Loucy (cell line): ENCODE results near the gene C10orf143.

Experiments used
- H2AFZ ChIP-seq: fragments of 200-600 bp; sonication (generic); 2 replicates; pipeline ENCODE4 v1.6.0; 2016; ENCODE audit warnings: antibody characterized with exemption, mild to moderate bottlenecking, low read length, moderate library complexity
- H3F3A ChIP-seq: fragments of 200-600 bp; 2 replicates; pipeline ENCODE4 v1.6.0; 2016; ENCODE audit warnings: antibody characterized with exemption, low read depth, mild to moderate bottlenecking
- H3K27me3 ChIP-seq: fragments of 200-600 bp; sonication (generic); 2 replicates; pipeline ENCODE4 v1.6.1; 2014; ENCODE audit warnings: low read length, mild to moderate bottlenecking; ENCODE audit not compliant: insufficient read depth, poor library complexity, severe bottlenecking
- H3K36me3 ChIP-seq: fragments of 200-600 bp; sonication (generic); 2 replicates; pipeline ENCODE4 v1.6.1; 2016; ENCODE audit warnings: low read length; ENCODE audit not compliant: insufficient read depth
- H3K4me1 ChIP-seq: fragments of 200-600 bp; sonication (generic); 2 replicates; pipeline ENCODE4 v1.5.1; 2014; ENCODE audit warnings: low read length, mild to moderate bottlenecking; ENCODE audit not compliant: insufficient read depth, poor library complexity, severe bottlenecking
- H3K4me2 ChIP-seq: fragments of 200-600 bp; sonication (generic); 2 replicates; pipeline ENCODE4 v1.6.0; 2014; ENCODE audit warnings: antibody characterized with exemption, low read length, low read depth, mild to moderate bottlenecking; ENCODE audit not compliant: poor library complexity, severe bottlenecking
- H3K4me3 ChIP-seq: fragments of 200-600 bp; sonication (generic); 2 replicates; pipeline ENCODE4 v1.5.1; 2014; ENCODE audit warnings: low read length, mild to moderate bottlenecking, mixed read lengths; ENCODE audit not compliant: poor library complexity, severe bottlenecking
- H3K79me2 ChIP-seq: fragments of 200-600 bp; sonication (generic); 2 replicates; pipeline ENCODE4 v1.6.1; 2014; ENCODE audit warnings: low read length; ENCODE audit not compliant: insufficient read depth
- H3K9ac ChIP-seq: fragments of 200-600 bp; sonication (generic); 2 replicates; pipeline ENCODE4 v1.6.0; 2014; ENCODE audit warnings: mild to moderate bottlenecking, low read depth, low read length, moderate library complexity; ENCODE audit not compliant: poor library complexity, severe bottlenecking
- H3K9me2 ChIP-seq: fragments of 200-600 bp; sonication (generic); replicated peaks from 2 replicates; pipeline ENCODE4 v1.6.1; 2016; ENCODE audit warnings: low read depth, low read length, mixed read lengths
- H3K9me3 ChIP-seq: fragments of 200-600 bp; sonication (generic); 2 replicates; pipeline ENCODE4 v1.6.1; 2014; ENCODE audit warnings: mild to moderate bottlenecking, antibody characterized with exemption, low read length, low read depth; ENCODE audit not compliant: insufficient read depth
- H4K20me1 ChIP-seq: fragments of 200-600 bp; sonication (generic); 2 replicates; pipeline ENCODE4 v1.6.0; 2014; ENCODE audit warnings: antibody characterized with exemption, low read length, mild to moderate bottlenecking; ENCODE audit not compliant: insufficient read depth, poor library complexity, severe bottlenecking
- CTCF ChIP-seq: fragments of 200-600 bp; sonication (generic); conservative IDR thresholded peaks from 2 replicates; pipeline ENCODE4 v1.5.1; 2014; ENCODE audit warnings: mild to moderate bottlenecking, antibody characterized with exemption, low read length
- EZH2phosphoT487 ChIP-seq: fragments of 200-600 bp; IDR thresholded peaks from 2 replicates; pipeline ENCODE4 v1.6.1; 2018; ENCODE audit warnings: antibody characterized with exemption, mild to moderate bottlenecking, moderate library complexity, borderline replicate concordance

Gene C10orf143

GRCh38 chr10:130128922-130129321, 18.3 kb upstream of the C10orf143 start:
- Histone ChIP-seq H2AFZ (no peak overlapping the region), H3K36me3 (no peaks in the 10 kb centered on the region), H3F3A (no peaks in the 10 kb centered on the region), H3K9ac (no peak overlapping the region), H3K4me3 (no peak overlapping the region), H3K79me2 (no peaks in the 10 kb centered on the region), H3K4me2 (no peak overlapping the region), H3K27me3 (no peaks in the 10 kb centered on the region), H4K20me1 (no peaks in the 10 kb centered on the region), H3K9me3 (no peaks in the 10 kb centered on the region), H3K4me1 (peaks cover 4% of the 10 kb centered on the region), H3K9me2 (no peaks in the 10 kb centered on the region)
- TF ChIP-seq CTCF (no peak), EZH2phosphoT487 (no peak)

GRCh38 chr10:130128062-130128781, 17.6 kb upstream of the C10orf143 start:
- H3K27me3 ChIP-seq = no peaks in the 10 kb centered on the region
- H2AFZ ChIP-seq = no peak overlapping the region
- H4K20me1 ChIP-seq = no peaks in the 10 kb centered on the region
- no peaks in the 10 kb centered on the region for H3K79me2 ChIP-seq
- H3K4me1 ChIP-seq = peaks cover 4% of the 10 kb centered on the region
- no peak overlapping the region for H3K4me3 ChIP-seq
- no peaks in the 10 kb centered on the region for H3F3A ChIP-seq
- no peak overlapping the region for H3K4me2 ChIP-seq
- no peaks in the 10 kb centered on the region for H3K9me2 ChIP-seq
- TF ChIP-seq EZH2phosphoT487 (no peak), CTCF (peak; percentile 9)
- H3K9me3 ChIP-seq = no peaks in the 10 kb centered on the region
- no peak overlapping the region for H3K9ac ChIP-seq
- H3K36me3 ChIP-seq = no peaks in the 10 kb centered on the region

- no peak overlapping the region for H3K4me3 ChIP-seq
- H3K9me2 ChIP-seq = no peaks in the 10 kb centered on the region
- no peaks in the 10 kb centered on the region for H3K27me3 ChIP-seq
- H3F3A ChIP-seq = no peaks in the 10 kb centered on the region
- H3K4me2 ChIP-seq = peak overlapping the region; percentile 33
- H4K20me1 ChIP-seq = no peaks in the 10 kb centered on the region
- H2AFZ ChIP-seq = peak overlapping the region; percentile 85
- no peaks in the 10 kb centered on the region for H3K36me3 ChIP-seq
- H3K9ac ChIP-seq = no peak overlapping the region
- H3K4me1 ChIP-seq = peaks cover 4% of the 10 kb centered on the region
- H3K9me3 ChIP-seq = no peaks in the 10 kb centered on the region
- H3K79me2 ChIP-seq = no peaks in the 10 kb centered on the region
- TF ChIP-seq EZH2phosphoT487 (no peak), CTCF (peak; percentile 80)
Observed at GRCh38 chr10:130127364-130128061, 16.9 kb upstream of the C10orf143 start.
